NCI-H1436 treated with DMSO at 0.1 percent for 48 hours (cell line): ENCODE measurements around the gene TTC16.

ENCODE experiments used
- DNase-seq: peaks from one replicate; lab custom pipeline; 2025; lab: John Stamatoyannopoulos, UW

TTC16 gene

GRCh38 chr9:127697575-127697974, 18.3 kb upstream of the TTC16 start:
- DNase-seq = no peak

- no peak for DNase-seq
Observed at GRCh38 chr9:127698386-127698785, 17.5 kb upstream of the TTC16 start.

GRCh38 chr9:127698985-127699670, 16.8 kb upstream of the TTC16 start:
- DNase-seq = no peak

- no peak for DNase-seq
Observed at GRCh38 chr9:127700140-127700539, 15.7 kb upstream of the TTC16 start.

- no peak for DNase-seq
Observed at GRCh38 chr9:127700594-127701255, 15.2 kb upstream of the TTC16 start.

GRCh38 chr9:127703289-127703946, 12.5 kb upstream of the TTC16 start:
- DNase-seq = no peak

GRCh38 chr9:127705577-127706379, 10.1 kb upstream of the TTC16 start:
- DNase-seq = no peak

- DNase-seq = no peak
Observed at GRCh38 chr9:127706836-127707241, 9.0 kb upstream of the TTC16 start, which contains the start of gene CFAP157. TSS of gene CFAP157 (plus strand) at chr9:127706988. CDS start at chr9:127707032, 44 bp downstream.

GRCh38 chr9:127707766-127708165, 8.1 kb upstream of the TTC16 start:
- no peak for DNase-seq

GRCh38 chr9:127708952-127709587, 6.8 kb upstream of the TTC16 start:
- no peak for DNase-seq

- DNase-seq = no peak
Observed at GRCh38 chr9:127710204-127710783, 5.6 kb upstream of the TTC16 start.

- DNase-seq = no peak
Observed at GRCh38 chr9:127711226-127711701, 4.6 kb upstream of the TTC16 start.

GRCh38 chr9:127711831-127712274, 4.0 kb upstream of the TTC16 start:
- DNase-seq = no peak

GRCh38 chr9:127712371-127712770, 3.5 kb upstream of the TTC16 start:
- DNase-seq = no peak

GRCh38 chr9:127712867-127713266, 3.0 kb upstream of the TTC16 start:
- no peak for DNase-seq

GRCh38 chr9:127714020-127714750, 1.7 kb upstream of the TTC16 start:
- DNase-seq = no peak

GRCh38 chr9:127714951-127715469, 869 bp upstream of the TTC16 start:
- DNase-seq = no peak

- no peak for DNase-seq
Observed at GRCh38 chr9:127716412-127716811, 533 bp downstream of the TTC16 start.

- DNase-seq = no peak
Observed at GRCh38 chr9:127717766-127718165, 1.9 kb downstream of the TTC16 start.
